T-helper 2 cell treated with Interferon-gamma antibody and Interleukin-4, amounts not matched to agents 100 ng/mL and 5 ng/mL, for 36 hours (primary cell): Measurements from ENCODE around the gene IL17RB. TPM values are rescaled to one million over a fixed set of nuclear protein-coding genes. Genes with fewer than 3 reads are reported as not detected.

Source experiments
- intact Hi-C: fragments of 100-400 bp; cut with micrococcal nuclease; formaldehyde crosslinking; loops from one replicate; pipeline ENCODE4 v1.15.1; 2023
- total RNA-seq: library from RNA; stranded (reverse); gene quantifications from 2 replicates; pipeline ENCODE4 v1.2.3, GENCODE V29; 2022

IL17RB gene
- total RNA-seq, 1 donor from 2014 or later: 63.5 TPM

DNA sequence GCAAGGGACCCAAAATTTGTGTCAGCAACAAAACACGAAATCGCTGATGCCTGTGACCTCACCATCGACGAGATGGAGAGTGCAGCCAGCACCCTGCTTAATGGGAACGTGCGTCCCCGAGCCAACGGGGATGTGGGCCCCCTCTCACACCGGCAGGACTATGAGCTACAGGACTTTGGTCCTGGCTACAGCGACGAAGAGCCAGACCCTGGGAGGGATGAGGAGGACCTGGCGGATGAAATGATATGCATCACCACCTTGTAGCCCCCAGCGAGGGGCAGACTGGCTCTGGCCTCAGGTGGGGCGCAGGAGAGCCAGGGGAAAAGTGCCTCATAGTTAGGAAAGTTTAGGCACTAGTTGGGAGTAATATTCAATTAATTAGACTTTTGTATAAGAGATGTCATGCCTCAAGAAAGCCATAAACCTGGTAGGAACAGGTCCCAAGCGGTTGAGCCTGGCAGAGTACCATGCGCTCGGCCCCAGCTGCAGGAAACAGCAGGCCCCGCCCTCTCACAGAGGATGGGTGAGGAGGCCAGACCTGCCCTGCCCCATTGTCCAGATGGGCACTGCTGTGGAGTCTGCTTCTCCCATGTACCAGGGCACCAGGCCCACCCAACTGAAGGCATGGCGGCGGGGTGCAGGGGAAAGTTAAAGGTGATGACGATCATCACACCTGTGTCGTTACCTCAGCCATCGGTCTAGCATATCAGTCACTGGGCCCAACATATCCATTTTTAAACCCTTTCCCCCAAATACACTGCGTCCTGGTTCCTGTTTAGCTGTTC is 35.0 kb upstream of the IL17RB start:
- intact Hi-C loops: no loop called here

GRCh38 chr3:53812434-53812833 is 33.9 kb upstream of the IL17RB start:
- intact Hi-C loops: no loop called here

DNA sequence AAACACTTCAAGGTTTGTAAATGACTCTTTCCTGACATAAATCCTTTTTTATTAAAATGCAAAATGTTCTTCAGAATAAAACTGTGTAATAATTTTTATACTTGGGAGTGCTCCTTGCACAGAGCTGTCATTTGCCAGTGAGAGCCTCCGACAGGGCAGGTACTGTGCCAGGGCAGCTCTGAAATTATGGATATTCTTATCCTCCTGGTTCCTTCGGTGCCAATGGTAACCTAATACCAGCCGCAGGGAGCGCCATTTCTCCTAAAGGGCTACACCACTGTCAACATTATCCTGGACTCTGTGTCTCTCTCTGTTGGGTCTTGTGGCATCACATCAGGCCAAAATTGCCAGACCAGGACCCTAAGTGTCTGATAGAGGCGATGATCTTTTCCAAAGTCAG is 33.1 kb upstream of the IL17RB start:
- intact Hi-C loops: no loop called here

- intact Hi-C loops: no loop called here
These were observed 32.5 kb upstream of the IL17RB start for GRCh38 chr3:53813876-53814275.

GRCh38 chr3:53815067-53815466 is 31.3 kb upstream of the IL17RB start:
- intact Hi-C loops: no loop called here

DNA sequence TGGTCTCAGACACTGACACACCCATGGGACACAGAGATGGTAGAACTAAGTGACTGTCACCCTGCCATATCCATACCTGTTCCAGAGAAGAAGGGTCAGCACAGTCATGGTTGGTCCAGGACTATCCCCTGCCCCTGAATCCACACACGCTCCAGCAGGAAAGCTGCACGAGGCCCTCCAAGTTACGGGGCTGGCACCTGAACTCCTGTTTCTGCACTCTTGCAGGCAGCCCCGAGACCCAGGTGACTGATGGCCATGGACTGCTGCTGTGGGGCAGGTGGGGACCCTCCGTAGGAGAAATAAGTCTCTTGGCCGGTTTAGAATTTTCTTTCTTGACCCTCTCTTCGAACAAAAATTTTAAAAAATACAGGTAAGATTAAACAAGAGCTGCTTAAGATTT is 30.7 kb upstream of the IL17RB start:
- intact Hi-C loops: no loop called here

DNA sequence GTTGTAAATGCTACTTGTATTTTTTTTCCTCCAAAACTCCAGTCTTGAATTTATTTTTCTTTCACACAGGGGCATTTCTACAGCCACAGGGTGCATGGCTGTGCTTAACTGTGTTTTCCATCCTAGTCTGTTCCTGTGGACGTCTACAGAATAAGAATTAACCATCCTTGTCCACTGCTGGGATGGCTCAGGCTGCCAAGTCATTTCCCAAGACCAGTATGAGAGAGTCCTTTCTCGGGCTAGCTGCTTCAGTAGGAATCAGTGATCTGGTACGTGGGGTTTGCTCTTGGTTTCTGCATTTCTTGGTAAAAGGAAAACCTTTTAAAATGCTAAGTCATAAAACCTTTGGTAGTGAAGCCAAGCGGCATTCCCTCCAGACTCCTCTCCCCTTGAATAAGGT is 29.9 kb upstream of the IL17RB start:
- intact Hi-C loops: no loop called here

DNA sequence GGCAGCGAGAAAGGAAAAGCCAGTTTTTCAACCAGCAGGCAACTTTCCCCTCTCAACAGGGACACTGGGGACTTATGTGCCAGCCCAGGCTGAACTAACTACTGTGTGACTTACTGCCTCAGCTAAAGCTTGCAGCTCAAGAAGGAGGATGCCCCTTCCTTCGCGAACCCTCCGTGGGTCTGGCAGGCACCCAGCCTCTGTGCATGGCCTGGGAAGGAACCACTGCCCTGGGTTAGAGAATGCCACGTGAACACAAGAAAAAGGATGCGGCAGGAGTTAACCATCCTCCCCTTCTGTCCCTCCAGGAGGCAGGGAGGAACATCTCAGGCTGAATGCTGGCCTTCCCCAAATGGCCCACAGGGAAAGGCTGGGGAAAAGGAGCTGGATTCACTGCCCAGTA is 29.2 kb upstream of the IL17RB start:
- intact Hi-C loops: no loop called here

GRCh38 chr3:53817809-53818208 is 28.6 kb upstream of the IL17RB start:
- intact Hi-C loops: no loop called here

- intact Hi-C loops: no loop called here
These were observed 27.9 kb upstream of the IL17RB start for GRCh38 chr3:53818221-53819162.

DNA sequence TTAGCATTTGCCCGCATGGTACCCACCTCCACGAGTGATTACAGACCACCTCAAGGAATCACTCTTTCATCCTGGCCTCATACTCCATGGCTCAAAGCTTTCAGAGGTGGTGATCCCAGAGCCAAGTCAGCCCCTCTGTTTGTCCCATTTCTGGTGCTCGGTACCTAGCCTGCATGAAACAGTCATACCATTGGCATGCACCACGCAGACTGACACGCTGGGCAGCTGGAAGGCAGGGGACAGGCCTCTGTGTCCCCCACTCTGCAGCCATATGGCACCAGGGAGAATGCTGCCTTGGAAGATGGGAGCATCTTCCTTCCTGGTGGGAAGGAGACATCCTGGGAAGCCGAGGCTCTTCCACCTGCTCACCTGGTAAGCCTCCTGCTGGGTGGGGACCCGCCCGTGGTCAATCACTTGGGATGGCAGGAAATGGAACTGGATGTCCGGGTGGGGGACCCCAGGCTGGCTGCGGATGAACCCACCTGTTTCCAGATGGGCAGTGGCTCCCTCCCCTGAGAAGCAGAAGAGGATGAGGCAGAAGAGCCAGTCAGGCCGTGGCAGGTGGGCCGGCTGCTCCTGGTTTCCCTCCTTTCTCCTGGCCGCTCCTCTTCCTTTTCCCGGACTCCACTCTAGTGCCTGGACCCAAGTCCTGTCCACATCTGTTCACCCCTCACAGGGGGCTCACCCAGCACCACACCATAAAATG is 27.1 kb upstream of the IL17RB start:
- intact Hi-C loops: no loop called here

DNA sequence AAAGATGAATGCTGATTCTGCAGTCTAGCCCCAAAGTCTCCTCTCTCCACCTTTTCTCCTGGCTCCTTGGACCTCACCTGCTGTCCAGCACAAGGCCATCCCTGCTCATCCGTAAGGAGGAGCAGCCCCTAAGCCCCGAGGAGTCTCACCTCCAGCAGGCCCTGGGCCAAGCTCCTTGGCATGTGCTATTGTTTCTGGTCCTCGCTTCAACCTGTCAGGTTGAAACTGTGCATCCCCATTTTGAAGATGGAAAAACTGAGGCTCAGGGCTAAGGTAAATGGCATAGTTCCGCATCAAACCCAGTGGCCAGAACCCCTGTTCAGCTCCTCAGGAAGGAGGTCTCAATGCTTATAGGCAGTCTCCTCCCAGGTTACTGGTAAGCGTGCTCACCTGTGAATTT is 26.3 kb upstream of the IL17RB start:
- intact Hi-C loops: no loop called here

DNA sequence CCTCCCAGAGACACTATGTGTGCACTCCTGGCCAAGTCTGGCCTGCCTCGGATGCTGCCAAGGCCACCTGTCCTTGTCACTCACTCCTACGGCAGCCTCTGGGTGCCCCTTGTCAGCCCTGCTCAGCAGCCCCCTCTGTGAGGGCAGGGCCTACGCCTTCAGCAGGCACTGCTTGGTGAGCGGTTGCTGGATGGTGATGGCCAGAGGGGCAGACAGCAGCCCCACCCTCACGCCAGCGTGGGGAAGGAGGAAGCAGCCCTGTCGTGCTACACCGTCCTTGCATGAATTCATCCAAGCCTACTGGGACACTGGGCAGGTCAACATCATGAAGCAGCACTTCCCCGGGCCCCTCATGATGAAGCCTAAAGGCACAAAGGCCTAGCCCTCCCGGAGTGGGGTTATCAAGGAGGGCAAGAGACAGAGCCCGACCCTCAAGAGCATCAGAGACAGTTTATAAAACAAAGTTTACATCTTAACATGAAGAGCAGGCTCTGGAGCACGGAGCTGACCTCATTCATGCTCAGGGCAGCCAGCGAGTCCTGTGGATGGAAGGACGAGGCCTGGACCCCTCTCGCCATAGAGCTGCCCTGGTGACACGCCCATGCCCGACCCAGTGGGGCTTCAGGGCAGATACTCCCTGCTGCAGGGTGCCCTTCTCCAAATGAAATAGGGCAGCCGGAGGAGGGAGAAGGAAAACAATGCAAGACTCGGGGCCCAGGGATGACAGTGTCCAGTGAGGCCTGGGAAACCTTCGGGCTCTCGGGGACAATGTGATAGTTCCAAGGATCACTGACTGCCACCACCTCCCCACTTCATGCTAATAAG is 25.4 kb upstream of the IL17RB start:
- intact Hi-C loops: no loop called here

DNA sequence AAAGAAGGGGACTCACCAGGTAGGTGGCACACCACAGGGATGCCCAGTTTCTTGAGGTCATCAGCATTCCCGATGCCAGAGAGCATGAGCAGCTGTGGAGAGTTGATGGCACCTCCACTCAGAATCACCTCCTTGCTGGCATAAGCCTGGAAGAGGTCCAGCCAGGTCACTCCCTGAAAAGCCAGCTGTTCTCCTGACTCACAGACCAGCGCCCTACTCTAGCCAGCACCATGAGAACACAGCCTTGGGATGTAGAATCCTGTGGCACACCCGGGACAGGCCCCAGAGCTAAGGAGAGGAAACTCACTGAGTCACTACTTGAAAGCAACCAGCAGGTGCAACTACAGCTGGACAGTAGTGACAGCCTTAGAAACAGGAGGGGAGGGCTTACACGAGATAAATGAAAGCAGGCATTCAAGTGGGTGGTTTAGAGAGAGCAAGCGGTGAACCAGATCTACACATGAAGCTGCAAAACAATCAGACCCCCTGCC is 24.7 kb upstream of the IL17RB start:
- intact Hi-C loops: no loop called here

DNA sequence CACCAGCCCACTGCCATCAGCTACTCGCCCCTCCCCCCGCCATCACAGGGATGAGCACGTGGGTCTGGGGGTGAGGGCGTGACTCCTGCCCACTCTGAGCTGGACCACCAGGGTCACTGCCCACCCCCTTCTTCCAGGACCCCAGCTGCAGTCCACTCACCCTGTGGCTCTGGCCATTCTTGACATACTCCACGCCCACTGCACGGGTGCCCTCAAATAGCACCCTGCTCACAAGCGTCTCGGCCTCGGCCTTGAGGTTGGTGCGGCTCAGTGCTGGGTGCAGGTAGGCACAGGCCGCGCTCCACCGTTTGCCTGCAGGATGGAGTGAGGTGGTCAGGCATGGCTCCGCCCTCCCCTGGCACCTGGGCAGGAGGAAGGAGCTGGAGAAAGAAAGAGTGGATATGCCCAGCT is 24.0 kb upstream of the IL17RB start:
- intact Hi-C loops: no loop called here

GRCh38 chr3:53823026-53823955 is 23.1 kb upstream of the IL17RB start:
- intact Hi-C loops: no loop called here

DNA sequence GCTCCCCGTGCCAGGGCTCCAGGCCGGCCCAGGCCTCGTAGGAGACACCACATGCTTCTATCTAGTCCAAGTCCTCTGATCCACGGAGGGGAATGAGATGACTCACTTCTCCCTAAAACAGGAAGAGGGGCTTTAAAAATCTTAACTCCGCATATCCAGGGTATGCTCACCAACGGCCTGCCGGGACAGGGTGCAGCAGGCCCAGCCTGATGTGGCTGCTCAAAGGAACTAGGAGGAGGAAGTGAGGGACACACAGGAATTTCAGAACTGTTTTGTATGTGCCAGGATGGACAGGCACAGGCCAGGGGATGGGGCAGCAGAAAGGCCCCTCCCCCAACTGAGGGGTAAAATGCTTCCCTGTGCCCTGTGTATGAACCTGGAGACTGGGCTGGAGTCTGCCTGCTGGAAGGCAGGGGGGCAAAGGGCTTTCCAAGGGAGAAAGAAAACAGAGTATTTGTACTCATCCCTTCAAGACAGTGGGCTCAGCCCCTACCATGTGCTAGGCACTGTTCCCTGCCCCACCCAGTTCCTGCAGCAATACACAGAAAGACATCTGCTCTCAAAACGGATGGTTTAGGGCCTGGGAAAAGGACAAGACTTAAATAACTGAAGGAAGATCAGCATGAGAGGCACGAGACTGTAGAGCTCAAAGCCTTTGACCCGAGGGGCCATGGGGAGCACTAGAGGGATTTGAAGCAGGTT is 22.3 kb upstream of the IL17RB start:
- intact Hi-C loops: no loop called here

GRCh38 chr3:53824795-53825194 is 21.6 kb upstream of the IL17RB start:
- intact Hi-C loops: no loop called here

DNA sequence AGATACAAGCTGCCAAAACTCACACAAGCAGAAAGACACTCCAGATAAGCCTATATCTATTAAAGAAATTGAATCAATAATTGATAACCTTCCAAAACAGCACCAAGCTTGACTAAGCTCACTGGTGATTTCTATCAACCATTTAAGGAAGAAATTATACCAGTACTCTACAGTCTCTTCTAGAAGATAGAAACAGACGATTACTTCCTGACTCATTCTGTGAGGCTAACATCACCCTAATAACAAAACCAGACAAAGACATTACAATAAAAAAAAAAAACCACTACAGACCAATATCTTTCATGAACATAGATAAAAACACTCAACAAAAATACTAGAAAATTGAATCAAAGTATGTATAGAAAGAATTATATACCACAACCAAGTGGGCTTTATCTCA is 20.3 kb upstream of the IL17RB start:
- intact Hi-C loops: no loop called here
